B cell (primary cell): Measurements from ENCODE around the gene PAPSS2.

Source experiments
- EZH2 ChIP-seq: IDR thresholded peaks from 2 replicates; pipeline ENCODE4 v1.6.1; 2012; ENCODE audit warnings: borderline replicate concordance, low read depth, mild to moderate bottlenecking, moderate library complexity, low read length; ENCODE audit not compliant: insufficient read depth, poor library complexity, severe bottlenecking
- TF ChIP-seq, protein P1 (sequence below): fragments of 200-600 bp; IDR thresholded peaks from one replicate; pipeline ENCODE4 v1.8.0; 2022; ENCODE audit warnings: antibody characterized with exemption, mild to moderate bottlenecking

DNA sequence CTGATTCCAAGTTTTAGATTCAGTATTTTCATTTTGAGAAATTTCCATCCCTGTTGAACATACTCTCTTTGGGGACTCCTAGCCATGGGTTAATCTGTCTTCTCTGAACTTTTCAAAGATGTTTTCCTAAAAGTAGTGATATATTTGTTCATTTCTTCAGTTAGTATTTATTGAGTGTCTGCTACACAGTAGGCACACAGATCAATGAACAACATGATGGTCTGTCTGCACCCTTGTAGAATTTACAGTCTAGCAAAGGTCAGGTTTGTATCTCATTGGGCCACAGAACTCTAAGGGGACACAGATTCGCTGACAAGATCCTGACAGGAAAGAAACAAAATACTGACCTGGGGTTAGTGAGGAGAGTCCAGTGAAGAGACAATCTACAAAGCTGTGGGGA is 42.2 kb upstream of the PAPSS2 start:
- TF ChIP-seq, protein P1, sequence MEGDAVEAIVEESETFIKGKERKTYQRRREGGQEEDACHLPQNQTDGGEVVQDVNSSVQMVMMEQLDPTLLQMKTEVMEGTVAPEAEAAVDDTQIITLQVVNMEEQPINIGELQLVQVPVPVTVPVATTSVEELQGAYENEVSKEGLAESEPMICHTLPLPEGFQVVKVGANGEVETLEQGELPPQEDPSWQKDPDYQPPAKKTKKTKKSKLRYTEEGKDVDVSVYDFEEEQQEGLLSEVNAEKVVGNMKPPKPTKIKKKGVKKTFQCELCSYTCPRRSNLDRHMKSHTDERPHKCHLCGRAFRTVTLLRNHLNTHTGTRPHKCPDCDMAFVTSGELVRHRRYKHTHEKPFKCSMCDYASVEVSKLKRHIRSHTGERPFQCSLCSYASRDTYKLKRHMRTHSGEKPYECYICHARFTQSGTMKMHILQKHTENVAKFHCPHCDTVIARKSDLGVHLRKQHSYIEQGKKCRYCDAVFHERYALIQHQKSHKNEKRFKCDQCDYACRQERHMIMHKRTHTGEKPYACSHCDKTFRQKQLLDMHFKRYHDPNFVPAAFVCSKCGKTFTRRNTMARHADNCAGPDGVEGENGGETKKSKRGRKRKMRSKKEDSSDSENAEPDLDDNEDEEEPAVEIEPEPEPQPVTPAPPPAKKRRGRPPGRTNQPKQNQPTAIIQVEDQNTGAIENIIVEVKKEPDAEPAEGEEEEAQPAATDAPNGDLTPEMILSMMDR: no peak
- TF ChIP-seq EZH2: no peak
